Liver (tissue), 9 donors: ENCODE data around the gene ENOSF1. TPM values are rescaled to one million over a fixed set of nuclear protein-coding genes. Genes with fewer than 3 reads are reported as not detected.

Experiments
- DNase-seq: peaks from one replicate; pipeline ENCODE4 v3.0.0-alpha.2; 2017; ENCODE audit warnings: low spot score
- H3K27ac ChIP-seq, 2 donors: one replicate each; pipeline ENCODE4 v1.7.0; 2013; ENCODE audit warnings: inconsistent platforms in 2 of 2, low read length in 2 of 2, control low read depth in 1 of 2, low read depth in 1 of 2, mild to moderate bottlenecking in 1 of 2
- H3K27me3 ChIP-seq, 4 donors: one replicate each; pipeline versions ENCODE4 v1.6.1 to v1.7.0; 2013; ENCODE audit warnings: low read length in 3 of 4, inconsistent platforms in 1 of 4, mild to moderate bottlenecking in 1 of 4, moderate library complexity in 1 of 4; ENCODE audit not compliant: control insufficient read depth in 4 of 4, insufficient read depth in 4 of 4
- H3K36me3 ChIP-seq, 4 donors: one replicate each; pipeline versions ENCODE4 v1.6.1 to v1.7.0; 2013; ENCODE audit warnings: low read length in 3 of 4, mild to moderate bottlenecking in 3 of 4, low read depth in 1 of 4, moderate library complexity in 1 of 4; ENCODE audit not compliant: control insufficient read depth in 4 of 4, insufficient read depth in 3 of 4
- H3K4me1 ChIP-seq, 4 donors: one replicate each; pipeline versions ENCODE4 v1.6.1 to v1.7.0; 2013; ENCODE audit warnings: low read length in 3 of 4, mild to moderate bottlenecking in 3 of 4, moderate library complexity in 1 of 4; ENCODE audit not compliant: control insufficient read depth in 4 of 4, insufficient read depth in 4 of 4
- H3K4me3 ChIP-seq, 3 donors: one replicate each; pipeline versions ENCODE4 v1.6.1 to v1.7.0; 2013; ENCODE audit warnings: low read length in 3 of 3, control low read depth in 1 of 3, low read depth in 1 of 3, mild to moderate bottlenecking in 1 of 3
- H3K9ac ChIP-seq, 2 donors: one replicate each; pipeline ENCODE4 v1.7.0; 2013; ENCODE audit warnings: low read length in 2 of 2, mild to moderate bottlenecking in 2 of 2, moderate library complexity in 2 of 2, control low read depth in 1 of 2, low read depth in 1 of 2
- H3K9me3 ChIP-seq, 4 donors: one replicate each; pipeline versions ENCODE4 v1.6.1 to v1.7.0; 2013; ENCODE audit warnings: low read length in 3 of 4; ENCODE audit not compliant: control insufficient read depth in 4 of 4
- ATF3 ChIP-seq: IDR thresholded peaks from 2 replicates; pipeline ENCODE4 v1.6.1; 2016; ENCODE audit warnings: antibody characterized with exemption
- CTCF ChIP-seq: fragments of 150-350 bp; IDR thresholded peaks from 2 replicates; pipeline ENCODE4 v1.5.1; 2017; ENCODE audit warnings: improper control_type of control experiment, low read depth, low read length; ENCODE audit not compliant: missing input control
- EGR1 ChIP-seq, 2 donors: IDR thresholded peaks; 2 replicates each; pipeline ENCODE4 v1.6.1; 2016 to 2018; ENCODE audit warnings: antibody characterized with exemption in 2 of 2, low read depth in 2 of 2
- FOXA1 ChIP-seq: IDR thresholded peaks from 2 replicates; pipeline ENCODE4 v1.6.1; 2016; ENCODE audit warnings: antibody characterized with exemption
- FOXA2 ChIP-seq: IDR thresholded peaks from 2 replicates; pipeline ENCODE4 v1.6.1; 2016; ENCODE audit warnings: antibody characterized with exemption
- GABPA ChIP-seq, 2 donors: IDR thresholded peaks in 1 of 2; conservative IDR thresholded peaks in 1 of 2; 2 replicates each; pipeline ENCODE4 v1.6.1; 2016; ENCODE audit warnings: antibody characterized with exemption in 2 of 2, mild to moderate bottlenecking in 1 of 2, moderate library complexity in 1 of 2
- HNF4A ChIP-seq, 2 donors: conservative IDR thresholded peaks; 2 replicates each; pipeline ENCODE4 v1.6.1; 2016; ENCODE audit warnings: antibody characterized with exemption in 2 of 2, mild to moderate bottlenecking in 2 of 2
- HNF4G ChIP-seq: IDR thresholded peaks from 2 replicates; pipeline ENCODE4 v1.6.1; 2016; ENCODE audit warnings: antibody characterized with exemption
- JUND ChIP-seq, 2 donors: IDR thresholded peaks; 2 replicates each; pipeline ENCODE4 v1.6.1; 2016; ENCODE audit warnings: antibody characterized with exemption in 2 of 2
- MAX ChIP-seq: IDR thresholded peaks from 2 replicates; pipeline ENCODE4 v1.6.1; 2016; ENCODE audit warnings: antibody characterized with exemption
- NR2F2 ChIP-seq: IDR thresholded peaks from 2 replicates; pipeline ENCODE4 v1.6.1; 2016; ENCODE audit warnings: antibody characterized with exemption
- RAD21 ChIP-seq, 2 donors: IDR thresholded peaks; 2 replicates each; pipeline ENCODE4 v1.6.1; 2016; ENCODE audit warnings: antibody characterized with exemption in 2 of 2, mild to moderate bottlenecking in 2 of 2
- REST ChIP-seq: IDR thresholded peaks from 2 replicates; pipeline ENCODE4 v1.6.1; 2016; ENCODE audit warnings: antibody characterized with exemption, mild to moderate bottlenecking
- RXRA ChIP-seq, 2 donors: IDR thresholded peaks; 2 replicates each; pipeline ENCODE4 v1.6.1; 2017 to 2018; ENCODE audit warnings: antibody characterized with exemption in 2 of 2, mild to moderate bottlenecking in 1 of 2
- SP1 ChIP-seq: IDR thresholded peaks from 2 replicates; pipeline ENCODE4 v1.6.1; 2018; ENCODE audit warnings: antibody characterized with exemption, mild to moderate bottlenecking
- TAF1 ChIP-seq: conservative IDR thresholded peaks from 2 replicates; pipeline ENCODE4 v1.6.1; 2016; ENCODE audit warnings: antibody characterized with exemption, mild to moderate bottlenecking
- YY1 ChIP-seq: IDR thresholded peaks from 2 replicates; pipeline ENCODE4 v1.6.1; 2016; ENCODE audit warnings: antibody characterized with exemption, mild to moderate bottlenecking
- ZBTB33 ChIP-seq: IDR thresholded peaks from 2 replicates; pipeline ENCODE4 v1.6.1; 2016; ENCODE audit warnings: antibody characterized with exemption
- WGBS: extraction: QIAGEN DNeasy Blood & Tissue Kit; methylation state at CpG from one replicate; pipeline ENCODE4 v1.1.7; 2013; 5-methylcytosine and 5-hydroxymethylcytosine counted together
- polyA plus RNA-seq, 2 donors: library from polyadenylated mRNA; stranded (reverse) in 1 of 2; unstranded in 1 of 2; fragments of 200-250 nt in 1 of 2; fragments of >200 nt in 1 of 2; fragmentation: Nextera tagmentation in 1 of 2; extraction: Ambion mirVana in 1 of 2; gene quantifications; one replicate each; pipeline versions ENCODE4 v1.2.1 to v1.2.3, GENCODE V29; 2013 to 2015
- total RNA-seq, 2 donors: library from RNA; depleted of rRNA; stranded (reverse); fragments of >200 nt; gene quantifications; one replicate each; pipeline ENCODE4 v1.2.3, GENCODE V29; 2014
- donor health status: healthy.
- donor health status: healthy.
- donor health status: healthy.
- donor health status: healthy.
- donor health status: healthy.

ENOSF1 gene
- total and polyA plus RNA-seq, 4 donors = 34.0 to 96.1 (median 53.6) TPM

GRCh38 chr18:697800-698199, 14.6 kb downstream of the ENOSF1 start:
- H3K4me1 ChIP-seq = no peaks in the 10 kb centered on the region
- H3K27ac ChIP-seq = no peak overlapping the region
- no peaks in the 10 kb centered on the region for H3K27me3 ChIP-seq
- H3K36me3 ChIP-seq = peaks cover 6 to 28% (median 13%) of the 10 kb centered on the region in 4 donors
- no peak overlapping the region for H3K9ac ChIP-seq
- no peak for DNase-seq
- WGBS = 97% methylated on average over 10 of the region's 10 CpGs
- H3K4me3 ChIP-seq = no peak overlapping the region
- TF ChIP-seq RAD21 (IDR thresholded peaks at IDR 0.05) (no peak), EGR1 (IDR thresholded peaks at IDR 0.05; ENCODE audit: low read depth in 2 of 2) (no peak), NR2F2 (no peak), ZBTB33 (no peak), RXRA (IDR thresholded peaks at IDR 0.05) (no peak), TAF1 (no peak), FOXA2 (no peak), HNF4G (no peak), SP1 (no peak), YY1 (no peak), ATF3 (no peak), HNF4A (conservative IDR thresholded peaks at IDR 0.05) (no peak), CTCF (no peak), MAX (no peak), FOXA1 (no peak), GABPA (IDR thresholded peaks at IDR 0.05 in 1 of 2, conservative IDR thresholded peaks at IDR 0.05 in 1 of 2) (no peak), JUND (IDR thresholded peaks at IDR 0.05) (no peak), REST (no peak)
- H3K9me3 ChIP-seq = no peaks in the 10 kb centered on the region
